Right forelimb (tissue), 1 donor: ENCODE results near the gene C1GALT1C1L.
"Not testable (repeated sequence)": the region's sequence is repeated elsewhere in the genome, so short reads cannot be mapped to it uniquely, and the experiment has no call there.

Experiments used
- DNase-seq: peaks from one replicate; pipeline ENCODE4 v3.0.0-alpha.2; 2018

Gene C1GALT1C1L

DNA sequence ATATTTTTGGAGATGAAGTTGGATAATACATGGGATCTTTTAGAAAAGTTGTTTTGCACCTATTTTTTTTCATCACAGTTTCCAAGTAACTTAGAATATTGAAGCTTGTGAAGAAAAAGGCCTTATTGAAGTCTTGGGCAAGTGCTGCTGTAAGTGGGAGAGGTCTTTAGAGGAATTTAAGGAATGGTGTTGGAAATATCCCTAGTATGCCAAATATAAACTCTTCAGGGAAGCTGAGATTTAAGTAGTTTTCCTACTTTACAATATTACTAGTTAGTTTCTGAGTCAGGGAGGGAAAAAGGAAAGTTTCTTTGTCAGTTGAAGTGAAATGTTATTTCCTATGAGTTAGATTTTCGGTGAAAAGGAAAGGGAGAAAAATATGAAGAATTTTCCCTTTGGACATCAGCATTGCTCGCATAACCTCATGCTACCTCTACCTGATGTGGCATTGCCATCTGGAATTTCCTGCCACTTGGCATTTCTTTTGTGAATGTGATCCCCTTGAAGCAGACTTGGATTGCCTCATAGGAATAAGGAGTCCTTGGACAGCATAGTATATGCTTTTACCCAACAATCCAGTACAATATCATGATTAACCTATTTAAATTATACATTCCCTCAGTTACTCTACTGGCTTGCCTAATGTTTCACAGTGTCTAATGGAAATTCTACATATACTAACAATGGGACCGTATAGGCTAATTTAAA, 27.1 kb downstream of the C1GALT1C1L start:
- DNase-seq = no peak

DNA sequence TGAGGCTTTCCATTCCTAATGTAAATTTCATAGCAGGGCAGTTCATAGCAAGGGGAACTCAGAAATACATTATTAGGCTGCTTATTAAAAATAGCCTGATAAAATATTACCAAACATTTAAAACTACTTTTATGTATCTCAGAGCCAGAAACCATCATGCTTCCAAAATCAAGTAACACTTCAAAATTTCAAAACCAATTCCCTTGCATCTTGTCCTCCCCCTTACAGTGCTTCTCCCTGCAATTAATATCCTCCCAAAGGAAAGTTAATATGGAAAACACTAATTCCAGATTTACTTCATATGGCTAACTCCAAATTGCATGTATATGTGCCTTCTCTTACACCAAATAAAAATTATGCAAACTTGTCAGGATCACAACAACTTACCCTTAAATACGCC, 32.5 kb downstream of the C1GALT1C1L start:
- DNase-seq = no peak

- no peak for DNase-seq
These were observed 33.9 kb downstream of the C1GALT1C1L start for GRCh38 chr2:43642363-43642762.

DNA sequence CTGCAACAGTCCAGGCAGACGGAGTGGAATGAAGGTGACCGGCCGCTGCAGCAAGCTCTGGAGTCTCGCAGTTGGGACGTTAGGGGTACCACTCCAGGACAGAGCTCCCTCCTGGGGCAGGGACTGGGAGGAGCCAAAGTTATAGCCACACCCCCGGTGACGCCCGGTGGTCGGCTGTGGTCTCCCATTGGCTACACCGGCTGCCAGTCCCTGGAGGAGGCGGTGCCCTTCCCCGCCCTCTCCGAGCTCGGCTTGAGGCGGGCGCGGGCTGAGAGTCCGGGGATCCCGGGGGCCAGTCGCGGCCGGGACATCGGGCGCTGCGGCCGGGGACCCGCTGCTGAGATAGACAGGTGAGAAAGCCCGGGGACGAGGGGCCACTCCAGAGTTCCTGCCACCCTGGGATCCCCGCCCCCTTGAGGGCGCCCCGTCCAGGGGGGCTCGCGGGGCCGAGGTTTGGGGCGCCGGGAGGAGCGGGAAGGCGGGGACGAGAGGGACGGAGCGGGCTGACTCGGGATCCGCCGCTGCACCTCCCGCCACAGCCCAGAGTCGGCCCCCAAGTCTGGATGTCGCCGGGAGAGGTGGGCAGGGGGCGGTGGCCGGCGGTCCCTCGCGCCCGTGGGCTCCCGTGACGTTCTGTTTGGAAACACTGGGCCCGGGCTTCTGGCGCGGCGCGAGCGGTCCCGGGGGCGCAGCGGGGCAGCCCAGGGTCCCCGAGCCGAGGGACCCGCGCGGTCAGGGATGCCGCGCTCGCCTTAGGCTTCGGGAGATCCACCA, 39.0 kb downstream of the C1GALT1C1L start, which contains the start of gene PLEKHH2:
Gene PLEKHH2 (plus strand): TSS at position 231 of the 774 bp plus-strand sequence. CDS start 7,414 bp downstream, outside the sequence.
- peak; percentile 96 for DNase-seq

DNA sequence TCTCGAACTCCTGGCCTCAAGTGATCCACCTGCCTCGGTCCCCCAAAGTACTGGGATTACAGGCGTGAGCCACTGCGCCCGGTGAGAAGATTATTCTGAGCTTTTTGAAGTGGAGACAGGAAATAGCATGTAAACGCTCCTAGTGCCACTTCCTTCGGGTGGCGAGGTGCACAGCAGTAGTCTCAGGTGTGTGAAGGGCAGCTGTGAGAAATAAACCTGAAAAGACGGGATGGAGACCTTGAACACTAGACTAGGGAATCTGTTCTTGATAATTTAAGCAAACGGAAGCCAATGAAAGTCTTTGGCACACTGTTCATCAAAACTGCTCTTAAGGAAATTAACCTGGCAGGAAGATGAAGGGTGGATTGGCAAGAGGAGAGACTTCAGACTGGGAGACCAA, 39.6 kb downstream of the C1GALT1C1L start:
- no peak for DNase-seq

DNA sequence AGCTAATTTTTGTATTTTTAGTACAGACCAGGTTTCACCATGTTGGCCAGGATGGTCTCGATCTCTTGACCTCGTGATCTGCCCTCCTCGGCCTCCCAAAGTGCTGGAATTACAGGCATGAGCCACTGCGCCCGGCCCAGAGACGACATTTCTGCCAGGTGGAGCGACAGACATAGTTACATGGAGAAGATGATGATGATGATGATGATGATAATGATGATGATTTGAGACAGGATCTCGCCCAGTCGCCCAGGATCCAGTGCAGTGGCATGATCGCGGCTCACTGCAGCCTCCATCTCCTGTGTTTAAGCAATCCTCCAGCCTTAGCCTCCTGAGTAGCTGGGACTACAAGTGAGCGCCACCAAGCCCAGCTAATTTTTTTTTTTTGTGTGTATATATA, 40.1 kb downstream of the C1GALT1C1L start:
- DNase-seq = not testable (repeated sequence)

DNA sequence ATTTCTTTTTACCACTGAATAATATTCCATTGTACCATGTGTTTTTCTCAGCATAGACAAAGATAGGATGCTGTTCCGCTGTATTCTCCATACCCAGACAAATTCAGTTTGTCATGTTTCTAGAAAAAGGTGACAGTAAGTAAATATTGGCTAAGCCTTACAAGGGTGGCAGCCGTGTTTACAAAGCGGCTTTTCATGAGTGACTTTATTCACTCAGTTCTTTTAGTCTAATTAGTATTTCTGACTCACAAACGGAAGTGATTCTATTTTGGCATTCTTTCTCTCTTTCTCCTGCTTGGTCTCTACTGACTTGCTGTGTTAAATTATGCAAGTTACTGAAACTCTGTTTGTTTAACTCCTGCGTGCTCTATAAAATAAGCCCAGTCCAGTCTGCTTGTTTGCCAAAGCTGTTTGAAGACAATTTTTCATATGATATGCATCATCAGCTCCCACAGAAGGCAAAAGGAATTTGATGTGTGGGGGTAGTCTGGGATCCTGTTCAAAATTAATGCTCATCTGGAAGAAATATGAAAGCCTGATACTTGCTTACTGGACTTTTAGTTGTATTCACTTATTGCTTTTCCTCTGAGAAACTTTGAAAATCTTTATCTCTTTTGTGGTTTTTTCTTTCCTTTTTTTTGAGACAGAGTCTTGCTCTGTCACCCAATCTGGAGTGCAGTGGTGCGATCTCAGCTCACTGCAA, 41.5 kb downstream of the C1GALT1C1L start:
- no peak for DNase-seq

DNA sequence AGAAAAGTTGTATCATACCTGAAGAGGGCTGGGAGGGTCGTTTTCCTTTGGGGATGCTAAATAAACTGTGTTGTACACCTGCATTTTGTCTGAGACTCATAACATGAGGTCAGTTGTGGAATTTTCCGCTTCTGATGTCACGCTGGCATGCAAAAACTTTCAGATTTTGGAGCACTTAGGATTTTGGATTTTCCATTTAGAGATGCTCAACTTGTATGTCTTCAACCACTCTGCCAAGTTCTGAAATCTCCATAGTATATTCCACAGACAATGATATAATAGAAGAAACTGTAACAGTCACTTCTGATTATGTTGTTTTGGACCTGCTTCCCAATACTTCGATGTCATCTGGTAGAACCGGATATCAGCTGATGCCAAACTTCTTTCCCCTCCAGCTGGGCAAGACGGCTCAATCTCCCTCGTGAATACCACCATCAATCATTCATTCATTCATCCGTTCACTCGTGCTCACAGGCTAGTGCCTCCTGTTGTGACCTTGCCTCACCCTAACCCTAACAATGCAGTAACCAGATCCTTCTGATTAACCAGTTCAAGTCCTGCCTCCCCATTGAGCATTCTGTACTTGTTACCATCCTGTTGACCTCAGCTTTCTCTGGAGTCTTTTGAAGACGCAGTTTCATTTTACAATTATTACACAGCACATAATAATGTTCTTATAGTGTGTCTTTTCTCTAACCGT, 44.5 kb downstream of the C1GALT1C1L start:
- DNase-seq = no peak
